ENCODE measurements around the gene UCP2. TPM values are rescaled to one million over a fixed set of nuclear protein-coding genes. Genes with fewer than 3 reads are reported as not detected.

The UCP2 gene
- total and polyA plus RNA-seq, 2 donors (not counting 3 experiments of a cell fraction or from before 2014, with no cell fraction given), result 16.5 to 24.0 TPM

DNA sequence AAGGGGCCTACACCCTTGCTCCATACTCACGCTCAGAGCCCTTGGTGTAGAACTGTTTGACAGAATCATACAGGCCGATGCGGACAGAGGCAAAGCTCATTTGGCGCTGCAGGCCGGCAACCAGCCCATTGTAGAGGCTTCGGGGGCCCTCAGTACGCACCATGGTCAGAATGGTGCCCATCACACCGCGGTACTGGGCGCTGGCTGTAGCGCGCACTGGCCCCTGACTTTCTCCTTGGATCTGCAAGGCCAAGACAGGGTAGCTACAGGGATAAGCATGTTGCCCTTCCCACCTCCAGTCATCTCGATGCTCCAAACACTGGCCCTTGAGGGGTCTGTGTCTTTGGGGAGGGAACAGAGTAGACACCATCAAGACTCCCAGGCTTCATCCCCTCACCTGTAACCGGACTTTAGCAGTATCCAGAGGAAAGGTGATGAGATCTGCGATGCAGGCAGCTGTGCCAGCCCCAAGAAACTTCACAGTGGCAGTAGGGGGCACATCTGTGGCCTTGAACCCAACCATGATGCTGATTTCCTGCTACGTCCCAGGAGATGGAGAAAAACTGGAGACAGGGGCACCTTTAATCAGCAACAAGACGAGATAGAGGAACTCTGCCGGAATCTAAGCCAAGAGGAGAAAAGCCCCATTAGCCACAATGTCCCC lies 4.7 kb downstream of the UCP2 start:
- dilution Hi-C loops (cut with MboI; ENCODE audit: extremely low pct_ligation_motif_present, low sequenced_read_pairs), result no loop called here
- BruUV-seq (replicated peaks), result no TSS peak
- DNase-seq (ENCODE audit: low read depth, low spot score), result no peak
- H3K9me1 ChIP-seq (replicated peaks; ENCODE audit: control insufficient read depth, extremely low read depth, insufficient read depth, low read length), result no peaks in the 10 kb centered on the region
- no peak for TF ChIP-seq EZH2 (IDR thresholded peaks at IDR 0.05; ENCODE audit: borderline replicate concordance, low read depth, low read length, severe bottlenecking)
- no peak for TF ChIP-seq JUN (IDR thresholded peaks at IDR 0.05; ENCODE audit: borderline replicate concordance, insufficient read depth, insufficient read length, low read depth)
- TF ChIP-seq GATA2 (IDR thresholded peaks at IDR 0.05; ENCODE audit: insufficient read depth, insufficient read length, low read depth, low read length), result no peak
- TF ChIP-seq POLR2A (IDR thresholded peaks at IDR 0.05; ENCODE audit: low read depth, low read length), result no peak
- TF ChIP-seq, protein P1, sequence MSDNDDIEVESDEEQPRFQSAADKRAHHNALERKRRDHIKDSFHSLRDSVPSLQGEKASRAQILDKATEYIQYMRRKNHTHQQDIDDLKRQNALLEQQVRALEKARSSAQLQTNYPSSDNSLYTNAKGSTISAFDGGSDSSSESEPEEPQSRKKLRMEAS (IDR thresholded peaks at IDR 0.05; ENCODE audit: insufficient read depth, insufficient read length), result no peak
- TF ChIP-seq POLR2AphosphoS5 (IDR thresholded peaks at IDR 0.05; ENCODE audit: insufficient read depth, low read depth, low read length), result no peak
- TF ChIP-seq, protein P2, sequence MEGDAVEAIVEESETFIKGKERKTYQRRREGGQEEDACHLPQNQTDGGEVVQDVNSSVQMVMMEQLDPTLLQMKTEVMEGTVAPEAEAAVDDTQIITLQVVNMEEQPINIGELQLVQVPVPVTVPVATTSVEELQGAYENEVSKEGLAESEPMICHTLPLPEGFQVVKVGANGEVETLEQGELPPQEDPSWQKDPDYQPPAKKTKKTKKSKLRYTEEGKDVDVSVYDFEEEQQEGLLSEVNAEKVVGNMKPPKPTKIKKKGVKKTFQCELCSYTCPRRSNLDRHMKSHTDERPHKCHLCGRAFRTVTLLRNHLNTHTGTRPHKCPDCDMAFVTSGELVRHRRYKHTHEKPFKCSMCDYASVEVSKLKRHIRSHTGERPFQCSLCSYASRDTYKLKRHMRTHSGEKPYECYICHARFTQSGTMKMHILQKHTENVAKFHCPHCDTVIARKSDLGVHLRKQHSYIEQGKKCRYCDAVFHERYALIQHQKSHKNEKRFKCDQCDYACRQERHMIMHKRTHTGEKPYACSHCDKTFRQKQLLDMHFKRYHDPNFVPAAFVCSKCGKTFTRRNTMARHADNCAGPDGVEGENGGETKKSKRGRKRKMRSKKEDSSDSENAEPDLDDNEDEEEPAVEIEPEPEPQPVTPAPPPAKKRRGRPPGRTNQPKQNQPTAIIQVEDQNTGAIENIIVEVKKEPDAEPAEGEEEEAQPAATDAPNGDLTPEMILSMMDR (IDR thresholded peaks at IDR 0.05; ENCODE audit: extremely low read depth in 1 of 2, insufficient read depth in 1 of 2, low read depth in 1 of 2, low read length in 2 of 2), result no peak
- TF ChIP-seq MYC (IDR thresholded peaks at IDR 0.05; ENCODE audit: low read depth, low read length), result no peak
- no peak for TF ChIP-seq FOS (IDR thresholded peaks at IDR 0.05; ENCODE audit: borderline replicate concordance, insufficient read depth, low read length)
- no peak overlapping the region for H3K9ac ChIP-seq (replicated peaks; ENCODE audit: extremely low read depth, insufficient read depth, low read length)
- FAIRE-seq, result no peak
- no peaks in the 10 kb centered on the region for H3K4me1 ChIP-seq (ENCODE audit: control insufficient read depth, extremely low read depth, insufficient read depth, low read length)
- H3K27me3 ChIP-seq (ENCODE audit: control insufficient read depth in 2 of 2, insufficient read depth in 2 of 2, low read length in 2 of 2), result no peaks in the 10 kb centered on the region
- no peak overlapping the region for H3K27ac ChIP-seq (ENCODE audit: insufficient read depth, low read depth, low read length)
- H3K4me2 ChIP-seq (ENCODE audit: insufficient read depth, low read length), result no peak overlapping the region
- intact Hi-C loops (cut with micrococcal nuclease), result no loop called here
- POLR2A ChIA-PET, result no interaction called here
- CTCF ChIA-PET, result interaction anchor here (3.7 kb wide), 1 partner anchor 14 kb away, joined by 14 read pairs; no protein-coding TSS in a partner anchor
- H4K20me1 ChIP-seq (replicated peaks; ENCODE audit: control insufficient read depth, extremely low read depth, insufficient read depth, low read length), result no peaks in the 10 kb centered on the region
- H2AFZ ChIP-seq (ENCODE audit: low read depth, low read length), result no peak overlapping the region
- peaks cover 0 to 10% of the 10 kb centered on the region in 2 experiments for H3K36me3 ChIP-seq (ENCODE audit: control insufficient read depth in 2 of 2, extremely low read depth in 1 of 2, insufficient read depth in 2 of 2, low read length in 2 of 2)
- no peaks in the 10 kb centered on the region for H3K79me2 ChIP-seq (ENCODE audit: control insufficient read depth, insufficient read depth, low read length)
- no peak overlapping the region for H3K4me3 ChIP-seq (replicated peaks in 1 of 3; ENCODE audit: insufficient read depth in 1 of 3, low read depth in 1 of 3, low read length in 3 of 3)
- no peaks in the 10 kb centered on the region for H3K9me3 ChIP-seq (replicated peaks; ENCODE audit: control insufficient read depth, insufficient read depth, low read length)
